Sigmoid colon (tissue), 4 donors: ENCODE results near the gene TBC1D13.

Experiments used
- CTCF ChIP-seq, 4 experiments: fragments of 450-650 bp in 3 of 4; fragments of 200-600 bp in 1 of 4; IDR thresholded peaks; one replicate each; pipeline ENCODE4 v1.5.1; 2016 to 2019; ENCODE audit warnings: antibody characterized with exemption in 4 of 4, mild to moderate bottlenecking in 3 of 4, moderate library complexity in 2 of 4
- POLR2A ChIP-seq, 2 donors: fragments of 450-650 bp; IDR thresholded peaks; one replicate each; pipeline ENCODE4 v1.6.1; 2016; ENCODE audit warnings: antibody characterized with exemption in 2 of 2, mild to moderate bottlenecking in 2 of 2, moderate library complexity in 2 of 2
- POLR2AphosphoS5 ChIP-seq, 4 donors: sonication (generic); formaldehyde crosslinking; IDR thresholded peaks; one replicate each; pipeline ENCODE4 v1.6.1; 2017; ENCODE audit warnings: antibody characterized with exemption in 4 of 4

- TF ChIP-seq CTCF (IDR thresholded peaks at IDR 0.05) (no peak), POLR2A (IDR thresholded peaks at IDR 0.05) (no peak), POLR2AphosphoS5 (IDR thresholded peaks at IDR 0.05) (no peak)
Observed at GRCh38 chr9:128809831-128810230, 22.8 kb downstream of the TBC1D13 start.
